ENCODE data around the gene DESI1.

- no peak for TF ChIP-seq CTCF (IDR thresholded peaks at IDR 0.05; ENCODE audit: poor library complexity, severe bottlenecking)
- TF ChIP-seq POLR2AphosphoS5 (IDR thresholded peaks at IDR 0.05) = no peak
- no peak for TF ChIP-seq TAF1 (IDR thresholded peaks at IDR 0.05; ENCODE audit: low read depth)
Measured at GRCh38 chr22:41638124-41638523, 17.3 kb upstream of the DESI1 start.

All from neural cell (in vitro differentiated cells).